ENCODE data around the gene NLN.
"Not testable (repeated sequence)": the region's sequence is repeated elsewhere in the genome, so short reads cannot be mapped to it uniquely, and the experiment has no call there.

NLN gene

DNA sequence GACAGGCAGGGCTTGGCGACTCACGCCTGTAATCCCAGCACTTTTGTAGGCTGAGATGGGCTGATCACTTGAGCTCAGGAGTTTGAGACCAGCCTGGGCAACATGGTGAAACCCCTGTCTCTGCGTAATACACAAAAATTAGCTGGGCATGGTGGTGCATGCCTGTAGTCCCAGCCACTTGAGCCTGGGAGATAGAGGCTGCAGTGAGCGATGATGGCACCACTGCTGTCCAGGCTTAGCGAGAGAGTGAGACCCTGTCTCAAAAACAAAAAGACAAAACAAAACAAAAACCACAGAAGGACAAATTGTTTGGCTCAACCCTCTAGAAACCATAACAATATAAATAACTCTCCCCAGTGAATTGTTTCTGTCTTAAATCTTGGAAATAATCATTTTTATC, 111.8 kb downstream of the NLN start:
- H3K4me3 Mint-ChIP-seq, result no peak overlapping the region
- H3K4me1 Mint-ChIP-seq (ENCODE audit: low read depth), result no peaks in the 10 kb centered on the region
- no peak overlapping the region for H3K27ac Mint-ChIP-seq
- no peaks in the 10 kb centered on the region for H3K36me3 Mint-ChIP-seq (ENCODE audit: low read depth)
- no peaks in the 10 kb centered on the region for H3K27me3 Mint-ChIP-seq
- H3K9me3 Mint-ChIP-seq, result no peaks in the 10 kb centered on the region

DNA sequence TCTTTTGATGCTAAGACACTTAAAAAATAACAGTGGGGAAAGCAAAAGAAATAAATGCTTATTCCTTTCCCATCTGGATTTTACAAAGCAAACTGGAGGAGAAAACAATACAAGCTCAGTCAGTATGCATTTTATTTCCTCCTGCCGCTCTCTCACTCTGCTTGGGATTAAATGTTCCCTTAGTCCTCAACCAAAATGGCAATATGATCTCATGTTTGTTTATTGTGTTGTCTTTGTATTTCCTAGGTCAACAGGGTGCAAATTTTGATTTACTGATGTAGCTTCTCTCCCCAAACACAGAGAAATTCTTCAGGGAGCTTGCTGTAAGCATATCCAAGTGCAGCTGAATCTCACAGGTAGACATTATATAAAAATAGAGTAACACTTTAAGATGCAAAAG, 112.3 kb downstream of the NLN start:
- H3K4me3 Mint-ChIP-seq, result no peak overlapping the region
- H3K27ac Mint-ChIP-seq, result no peak overlapping the region
- no peaks in the 10 kb centered on the region for H3K36me3 Mint-ChIP-seq (ENCODE audit: low read depth)
- H3K27me3 Mint-ChIP-seq, result no peaks in the 10 kb centered on the region
- H3K4me1 Mint-ChIP-seq (ENCODE audit: low read depth), result no peaks in the 10 kb centered on the region
- peaks cover 2% of the 10 kb centered on the region for H3K9me3 Mint-ChIP-seq

DNA sequence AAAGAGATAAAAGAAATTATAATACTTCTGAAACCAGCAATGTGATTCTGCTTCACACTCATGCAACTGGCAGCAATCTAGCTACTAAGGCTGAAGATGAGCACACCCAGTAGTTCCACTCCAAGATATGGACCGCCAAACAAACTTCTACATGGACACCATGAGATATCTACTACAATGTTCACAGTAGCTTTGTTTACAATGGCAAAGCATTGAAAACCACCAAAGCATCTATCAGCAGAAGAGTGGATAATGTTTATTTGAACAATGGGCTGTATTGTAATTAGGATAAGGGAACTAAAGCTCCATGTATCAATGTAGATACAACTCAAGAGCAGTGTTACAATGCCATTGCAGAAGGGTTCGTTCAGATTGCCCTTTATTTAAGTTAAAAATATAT, 113.2 kb downstream of the NLN start:
- no peaks in the 10 kb centered on the region for H3K27me3 Mint-ChIP-seq
- H3K27ac Mint-ChIP-seq, result no peak overlapping the region
- H3K36me3 Mint-ChIP-seq (ENCODE audit: low read depth), result no peaks in the 10 kb centered on the region
- peaks cover 3% of the 10 kb centered on the region for H3K9me3 Mint-ChIP-seq
- no peak overlapping the region for H3K4me3 Mint-ChIP-seq
- H3K4me1 Mint-ChIP-seq (ENCODE audit: low read depth), result peaks cover 3% of the 10 kb centered on the region

GRCh38 chr5:65837139-65837538, 115.1 kb downstream of the NLN start:
- H3K9me3 Mint-ChIP-seq, result peaks cover 3% of the 10 kb centered on the region
- H3K27ac Mint-ChIP-seq, result no peak overlapping the region
- no peaks in the 10 kb centered on the region for H3K27me3 Mint-ChIP-seq
- H3K4me3 Mint-ChIP-seq, result no peak overlapping the region
- peaks cover 5% of the 10 kb centered on the region for H3K4me1 Mint-ChIP-seq (ENCODE audit: low read depth)
- no peaks in the 10 kb centered on the region for H3K36me3 Mint-ChIP-seq (ENCODE audit: low read depth)

- not testable (repeated sequence) for H3K27me3 Mint-ChIP-seq; H3K9me3 Mint-ChIP-seq; H3K27ac Mint-ChIP-seq; H3K4me1 Mint-ChIP-seq (ENCODE audit: low read depth); H3K36me3 Mint-ChIP-seq (ENCODE audit: low read depth); H3K4me3 Mint-ChIP-seq
Observed at GRCh38 chr5:65839170-65839569, 117.2 kb downstream of the NLN start.

- Mint-ChIP-seq H3K4me1 (ENCODE audit: low read depth) (peaks cover 5% of the 10 kb centered on the region), H3K27me3 (no peaks in the 10 kb centered on the region), H3K9me3 (peaks cover 3% of the 10 kb centered on the region), H3K36me3 (ENCODE audit: low read depth) (no peaks in the 10 kb centered on the region), H3K27ac (no peak overlapping the region), H3K4me3 (no peak overlapping the region)
Observed at GRCh38 chr5:65840071-65840470, 118.1 kb downstream of the NLN start.

GRCh38 chr5:65844763-65845162, 122.8 kb downstream of the NLN start:
- not testable (repeated sequence) for H3K4me3 Mint-ChIP-seq; H3K27me3 Mint-ChIP-seq; H3K27ac Mint-ChIP-seq; H3K9me3 Mint-ChIP-seq; H3K4me1 Mint-ChIP-seq (ENCODE audit: low read depth); H3K36me3 Mint-ChIP-seq (ENCODE audit: low read depth)

- Mint-ChIP-seq H3K4me3 (no peak overlapping the region), H3K27ac (no peak overlapping the region), H3K36me3 (ENCODE audit: low read depth) (no peaks in the 10 kb centered on the region)
Observed at GRCh38 chr5:65846101-65846500, 124.1 kb downstream of the NLN start.

DNA sequence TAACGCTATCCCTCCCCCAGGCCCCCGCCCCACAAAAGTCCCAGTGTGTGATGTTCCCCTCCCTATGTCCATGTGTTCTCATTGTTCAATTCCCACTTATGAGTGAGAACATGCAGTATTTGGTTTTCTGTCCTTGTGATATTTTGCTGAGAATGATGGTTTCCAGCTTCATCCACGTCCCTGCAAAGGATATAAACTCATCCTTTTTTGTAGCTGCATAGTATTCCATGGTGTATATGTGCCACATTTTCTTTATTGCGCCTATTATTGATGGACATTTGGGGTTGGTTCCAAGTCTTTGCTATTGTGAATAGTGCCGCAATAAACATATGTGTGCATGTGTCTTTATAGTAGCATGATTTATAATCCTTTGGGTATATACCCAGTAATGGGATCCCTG, 125.0 kb downstream of the NLN start:
- not testable (repeated sequence) for H3K4me3 Mint-ChIP-seq; H3K9me3 Mint-ChIP-seq; H3K4me1 Mint-ChIP-seq (ENCODE audit: low read depth); H3K27me3 Mint-ChIP-seq; H3K27ac Mint-ChIP-seq; H3K36me3 Mint-ChIP-seq (ENCODE audit: low read depth)

More at GRCh38 chr5:65846101-65846500, 124.1 kb downstream of the NLN start:
- Mint-ChIP-seq H3K4me1 (ENCODE audit: low read depth) (peaks cover 5% of the 10 kb centered on the region), H3K27me3 (no peaks in the 10 kb centered on the region), H3K9me3 (no peaks in the 10 kb centered on the region)

- not testable (repeated sequence) for H3K4me1 Mint-ChIP-seq (ENCODE audit: low read depth); H3K4me3 Mint-ChIP-seq; H3K27me3 Mint-ChIP-seq; H3K36me3 Mint-ChIP-seq (ENCODE audit: low read depth); H3K27ac Mint-ChIP-seq
- peaks cover 10% of the 10 kb centered on the region for H3K9me3 Mint-ChIP-seq
Observed at GRCh38 chr5:65849918-65850317, 127.9 kb downstream of the NLN start.

DNA sequence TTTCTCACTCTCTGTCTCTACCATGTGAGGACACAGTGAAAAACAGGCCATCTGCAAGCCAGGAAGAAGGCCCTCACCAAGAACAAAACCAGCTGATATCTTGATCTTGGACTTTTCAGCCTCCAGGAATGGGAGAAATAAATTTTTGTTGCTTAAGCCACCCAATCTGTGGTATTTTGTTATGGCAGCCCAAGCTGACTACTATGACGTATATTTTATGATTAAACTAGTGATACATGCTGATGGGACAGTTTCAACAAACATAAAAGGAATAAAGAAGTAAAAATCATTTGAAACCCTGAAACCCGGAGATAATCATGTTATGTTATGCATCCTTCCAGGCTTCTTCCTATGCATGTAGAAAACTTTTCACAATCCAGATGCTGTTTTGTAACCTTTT, 132.9 kb downstream of the NLN start:
- Mint-ChIP-seq H3K36me3 (ENCODE audit: low read depth) (no peaks in the 10 kb centered on the region), H3K4me3 (no peak overlapping the region), H3K27ac (no peak overlapping the region), H3K27me3 (no peaks in the 10 kb centered on the region), H3K9me3 (peaks cover 10% of the 10 kb centered on the region), H3K4me1 (ENCODE audit: low read depth) (no peaks in the 10 kb centered on the region)

DNA sequence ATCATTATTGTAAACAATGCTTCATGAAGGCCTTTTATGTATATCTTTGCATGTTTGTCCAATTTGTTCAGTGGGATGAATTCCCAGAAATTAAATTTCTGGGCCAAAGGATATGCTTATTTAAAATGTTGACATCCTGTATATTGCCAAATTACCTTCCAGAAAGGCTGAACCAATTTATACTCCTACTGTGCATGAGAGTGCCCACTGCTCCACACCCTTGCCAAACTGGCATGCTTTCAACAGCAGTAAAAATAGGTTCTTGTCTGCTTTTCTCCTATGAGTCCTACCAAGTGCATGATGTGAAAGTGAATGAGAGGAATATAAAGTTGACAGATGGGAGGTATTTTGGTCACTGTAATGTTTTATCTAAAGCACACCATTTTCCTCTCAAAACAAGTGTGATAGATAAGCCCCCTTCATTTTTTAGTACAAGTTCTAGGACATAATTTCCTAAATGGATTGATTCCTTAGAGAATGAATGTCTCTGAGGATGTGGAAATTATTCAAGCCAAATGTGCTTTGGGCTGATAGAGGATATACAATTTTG, 133.8 kb downstream of the NLN start:
- Mint-ChIP-seq H3K4me1 (ENCODE audit: low read depth) (no peaks in the 10 kb centered on the region), H3K4me3 (no peak overlapping the region), H3K36me3 (ENCODE audit: low read depth) (no peaks in the 10 kb centered on the region), H3K27me3 (no peaks in the 10 kb centered on the region), H3K9me3 (peaks cover 10% of the 10 kb centered on the region), H3K27ac (no peak overlapping the region)

DNA sequence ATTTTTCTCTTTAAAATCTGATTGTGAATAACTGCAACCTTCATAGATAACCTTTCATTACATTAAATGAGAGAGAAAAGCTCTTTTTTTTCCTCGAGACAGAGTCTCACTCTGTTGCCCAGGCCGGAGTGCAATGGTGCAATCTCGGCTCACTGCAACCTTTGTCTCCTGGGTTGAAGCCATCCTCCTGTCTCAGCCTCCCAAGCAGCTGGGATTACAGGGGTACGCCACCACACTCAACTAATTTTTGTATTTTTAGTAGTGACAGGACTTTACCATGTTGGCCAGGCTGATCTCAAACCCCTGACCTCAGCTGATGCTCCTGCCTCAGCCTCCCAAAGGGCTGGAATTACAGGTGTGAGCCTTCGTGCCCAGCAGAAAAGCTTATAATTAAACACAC, 134.5 kb downstream of the NLN start:
- Mint-ChIP-seq H3K36me3 (ENCODE audit: low read depth) (no peaks in the 10 kb centered on the region), H3K27ac (no peak overlapping the region)

GRCh38 chr5:65858316-65858715, 136.3 kb downstream of the NLN start:
- no peaks in the 10 kb centered on the region for H3K36me3 Mint-ChIP-seq (ENCODE audit: low read depth)
- H3K27me3 Mint-ChIP-seq, result no peaks in the 10 kb centered on the region
- peaks cover 5% of the 10 kb centered on the region for H3K9me3 Mint-ChIP-seq
- no peak overlapping the region for H3K4me3 Mint-ChIP-seq
- H3K4me1 Mint-ChIP-seq (ENCODE audit: low read depth), result peaks cover 5% of the 10 kb centered on the region
- no peak overlapping the region for H3K27ac Mint-ChIP-seq

More for the DNA sequence above, 134.5 kb downstream of the NLN start:
- Mint-ChIP-seq H3K4me3 (no peak overlapping the region), H3K4me1 (ENCODE audit: low read depth) (no peaks in the 10 kb centered on the region), H3K9me3 (peaks cover 7% of the 10 kb centered on the region), H3K27me3 (no peaks in the 10 kb centered on the region)

GRCh38 chr5:65861830-65862241, 139.8 kb downstream of the NLN start:
- H3K9me3 Mint-ChIP-seq, result no peaks in the 10 kb centered on the region
- no peak overlapping the region for H3K4me3 Mint-ChIP-seq
- H3K27ac Mint-ChIP-seq, result no peak overlapping the region
- H3K36me3 Mint-ChIP-seq (ENCODE audit: low read depth), result no peaks in the 10 kb centered on the region
- H3K4me1 Mint-ChIP-seq (ENCODE audit: low read depth), result peaks cover 12% of the 10 kb centered on the region
- no peaks in the 10 kb centered on the region for H3K27me3 Mint-ChIP-seq

- Mint-ChIP-seq H3K27me3 (no peaks in the 10 kb centered on the region), H3K9me3 (no peaks in the 10 kb centered on the region), H3K4me1 (ENCODE audit: low read depth) (peaks cover 18% of the 10 kb centered on the region), H3K27ac (no peak overlapping the region), H3K4me3 (no peak overlapping the region), H3K36me3 (ENCODE audit: low read depth) (no peaks in the 10 kb centered on the region)
Observed at GRCh38 chr5:65862384-65862783, 140.4 kb downstream of the NLN start.

All from stimulated activated naive CD8-positive, alpha-beta T cell treated with anti-CD3 and anti-CD28 coated beads, Interleukin-15, Interleukin-2, amounts not matched to agents 100 ng/mL and 50 ng/mL, for 24 hours (primary cell).